Erythroblast (primary cell): ENCODE results near the gene RENBP.

Experiments
- GATA1 ChIP-seq: IDR thresholded peaks from 2 replicates; pipeline ENCODE4 v1.6.1; 2011; ENCODE audit warnings: low read depth, mild to moderate bottlenecking, control low read depth, low read length, moderate library complexity
- POLR2A ChIP-seq: IDR thresholded peaks from 2 replicates; pipeline ENCODE4 v1.6.1; 2011; ENCODE audit warnings: mild to moderate bottlenecking, low read length

- TF ChIP-seq POLR2A (no peak), GATA1 (no peak)
Measured at GRCh38 chrX:153956044-153956907, 11.8 kb upstream of the RENBP start.
